Skeletal muscle tissue (tissue), 4 donors: Measurements from ENCODE around the gene ABCG1. TPM values are rescaled to one million over a fixed set of nuclear protein-coding genes. Genes with fewer than 3 reads are reported as not detected.

Source experiments
- H3K27ac ChIP-seq: one replicate; pipeline ENCODE4 v1.7.0; 2013; ENCODE audit warnings: mild to moderate bottlenecking, low read depth, low read length, inconsistent platforms
- H3K27me3 ChIP-seq, 3 donors: one replicate each; pipeline ENCODE4 v1.7.0; 2013; ENCODE audit warnings: low read length in 3 of 3; ENCODE audit not compliant: control insufficient read depth in 3 of 3, insufficient read depth in 3 of 3
- H3K36me3 ChIP-seq, 3 donors: one replicate each; pipeline ENCODE4 v1.7.0; 2013; ENCODE audit warnings: low read length in 3 of 3; ENCODE audit not compliant: control insufficient read depth in 3 of 3, insufficient read depth in 3 of 3
- H3K4me1 ChIP-seq, 3 donors: one replicate each; pipeline ENCODE4 v1.7.0; 2013; ENCODE audit warnings: low read length in 3 of 3, mild to moderate bottlenecking in 3 of 3; ENCODE audit not compliant: control insufficient read depth in 3 of 3, insufficient read depth in 3 of 3
- H3K4me3 ChIP-seq, 3 donors: one replicate each; pipeline ENCODE4 v1.7.0; 2013; ENCODE audit warnings: low read length in 3 of 3
- H3K9ac ChIP-seq, 3 donors: one replicate each; pipeline ENCODE4 v1.7.0; 2013; ENCODE audit warnings: low read length in 3 of 3, mild to moderate bottlenecking in 3 of 3, moderate library complexity in 2 of 3, low read depth in 1 of 3
- H3K9me3 ChIP-seq, 3 donors: one replicate each; pipeline ENCODE4 v1.7.0; 2013; ENCODE audit warnings: low read length in 3 of 3; ENCODE audit not compliant: control insufficient read depth in 3 of 3
- total RNA-seq: library from RNA; depleted of rRNA; stranded (reverse); fragments of >200 nt; gene quantifications from one replicate; pipeline ENCODE4 v1.2.3, GENCODE V29; 2014
- donor health status: Osteomylitis.

The ABCG1 gene
- total RNA-seq, 1 donor from 2014 or later, result 20.4 TPM

GRCh38 chr21:42214081-42214750, 4.7 kb upstream of the ABCG1 start:
- no peak overlapping the region for H3K4me3 ChIP-seq
- H3K4me1 ChIP-seq, result peaks cover 0 to 2% (median 0%) of the 10 kb centered on the region in 3 donors
- H3K9ac ChIP-seq, result no peak overlapping the region
- H3K36me3 ChIP-seq, result no peaks in the 10 kb centered on the region
- H3K27ac ChIP-seq, result no peak overlapping the region
- no peaks in the 10 kb centered on the region for H3K27me3 ChIP-seq
- no peaks in the 10 kb centered on the region for H3K9me3 ChIP-seq

DNA sequence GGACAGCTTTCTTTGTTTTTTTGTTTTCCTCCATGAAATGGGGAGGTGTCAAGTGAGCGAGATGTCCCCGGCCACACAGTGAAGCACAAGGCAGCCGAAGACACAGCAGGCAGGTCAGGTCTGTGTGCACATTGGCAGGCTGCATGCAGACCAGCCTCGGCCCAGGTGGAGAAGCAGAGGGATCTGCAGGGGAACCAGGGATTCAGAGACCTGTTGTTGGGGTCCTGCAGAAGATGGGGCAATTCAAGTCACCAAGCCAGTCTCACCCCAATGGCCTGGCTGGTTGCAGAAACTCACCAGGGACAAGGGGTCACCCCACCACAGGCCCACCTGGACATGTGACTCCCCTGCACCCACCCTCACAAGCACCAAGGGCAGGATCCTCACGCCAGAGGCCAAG, 4.0 kb upstream of the ABCG1 start:
- Histone ChIP-seq H3K9me3 (no peaks in the 10 kb centered on the region), H3K4me1 (peaks cover 0 to 2% (median 0%) of the 10 kb centered on the region in 3 donors), H3K4me3 (no peak overlapping the region), H3K27me3 (no peaks in the 10 kb centered on the region), H3K9ac (no peak overlapping the region), H3K36me3 (no peaks in the 10 kb centered on the region), H3K27ac (no peak overlapping the region)

GRCh38 chr21:42215942-42216725, 2.8 kb upstream of the ABCG1 start:
- H3K9ac ChIP-seq, result no peak overlapping the region
- H3K4me1 ChIP-seq, result peaks cover under 1 to 10% (median 2%) of the 10 kb centered on the region in 3 donors
- no peak overlapping the region for H3K27ac ChIP-seq
- no peaks in the 10 kb centered on the region for H3K36me3 ChIP-seq
- H3K27me3 ChIP-seq, result no peaks in the 10 kb centered on the region
- no peak overlapping the region for H3K4me3 ChIP-seq
- H3K9me3 ChIP-seq, result no peaks in the 10 kb centered on the region

DNA sequence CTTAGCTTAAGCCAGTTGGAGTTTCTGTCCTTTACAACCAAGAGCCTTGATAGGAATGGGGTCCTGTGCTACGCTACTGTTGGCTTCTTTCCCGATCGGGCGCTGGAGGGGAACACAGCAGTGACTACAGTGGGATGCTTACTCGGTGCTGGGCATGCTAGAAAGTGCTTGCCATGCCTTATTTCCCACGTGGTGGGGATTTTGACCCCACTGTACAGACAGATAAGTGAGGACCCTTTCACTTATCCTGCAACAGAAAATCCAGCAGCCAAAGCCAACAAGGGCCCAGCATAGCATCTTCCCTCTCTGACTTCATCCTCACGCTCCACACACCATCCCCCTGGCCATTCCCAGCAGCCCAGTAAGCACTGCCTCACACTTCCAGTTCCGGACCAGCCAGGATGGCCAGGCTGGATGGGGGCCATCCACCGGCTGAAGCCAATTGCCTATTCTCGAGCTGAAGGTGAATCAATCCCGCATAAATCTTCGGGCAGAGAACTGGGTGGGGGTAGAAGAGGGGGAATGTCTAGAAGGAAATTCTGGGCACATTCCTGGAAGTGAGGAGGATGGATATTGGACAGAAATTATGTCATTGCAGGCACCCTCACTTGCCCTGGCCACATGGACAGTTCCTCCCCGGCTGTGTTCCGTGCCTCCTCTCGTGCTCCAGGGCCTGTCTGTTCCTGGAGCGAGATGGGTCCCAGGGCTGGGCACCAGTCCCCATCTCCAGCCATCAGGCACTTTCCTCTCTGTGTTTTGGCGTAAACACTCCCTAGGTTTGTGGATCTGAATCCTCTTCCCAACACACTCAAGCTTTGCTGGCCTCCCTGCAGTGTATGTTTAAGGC, 2.0 kb upstream of the ABCG1 start:
- no peak overlapping the region for H3K9ac ChIP-seq
- H3K27me3 ChIP-seq, result no peaks in the 10 kb centered on the region
- H3K36me3 ChIP-seq, result peaks cover 0 to 4% (median 0%) of the 10 kb centered on the region in 3 donors
- no peaks in the 10 kb centered on the region for H3K9me3 ChIP-seq
- H3K27ac ChIP-seq, result no peak overlapping the region
- H3K4me3 ChIP-seq, result no peak overlapping the region
- H3K4me1 ChIP-seq, result peaks cover 8 to 18% (median 10%) of the 10 kb centered on the region in 3 donors

DNA sequence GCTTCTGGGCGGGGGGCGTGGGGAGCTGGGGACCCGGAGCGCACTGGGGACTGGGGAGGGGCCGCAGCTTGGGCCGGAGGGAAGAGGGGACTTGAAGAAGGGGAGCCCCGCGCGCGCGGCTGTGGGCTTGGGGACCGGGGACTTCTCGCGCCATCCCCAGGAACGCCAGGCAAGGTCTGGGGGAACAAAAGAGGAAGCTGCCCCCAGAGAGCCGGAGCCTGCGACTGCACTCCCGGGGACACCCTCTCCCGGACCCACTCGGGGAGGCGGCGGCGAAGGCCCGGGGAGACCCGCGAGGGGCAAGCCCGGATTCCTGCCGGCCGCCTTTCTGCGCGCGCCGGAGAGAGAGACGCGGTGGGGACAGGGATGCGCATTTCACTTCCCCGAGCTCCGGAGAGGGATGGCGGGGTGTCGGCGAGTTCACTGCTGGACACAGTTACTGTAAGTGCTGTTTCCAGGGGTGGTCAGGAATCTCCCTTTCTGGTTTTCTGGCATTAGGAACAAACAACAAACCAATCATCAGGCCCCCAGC, 732 bp downstream of the ABCG1 start:
- Histone ChIP-seq H3K9me3 (no peaks in the 10 kb centered on the region), H3K9ac (peak overlapping the region; percentile 92 to 98 (median 96)), H3K4me1 (peaks cover 32 to 38% (median 37%) of the 10 kb centered on the region in 3 donors), H3K36me3 (peaks cover 7 to 26% (median 9%) of the 10 kb centered on the region in 3 donors), H3K27me3 (no peaks in the 10 kb centered on the region), H3K4me3 (peak overlapping the region; percentile 75 to 90 (median 79)), H3K27ac (peak overlapping the region; percentile 98)

GRCh38 chr21:42220138-42220701, 1.3 kb downstream of the ABCG1 start:
- Histone ChIP-seq H3K9me3 (no peaks in the 10 kb centered on the region), H3K27ac (peak overlapping the region; percentile 98), H3K36me3 (peaks cover 7 to 27% (median 9%) of the 10 kb centered on the region in 3 donors), H3K4me3 (peak overlapping the region; percentile 75 to 90 (median 79)), H3K27me3 (no peaks in the 10 kb centered on the region), H3K4me1 (peaks cover 32 to 43% (median 37%) of the 10 kb centered on the region in 3 donors), H3K9ac (peak overlapping the region; percentile 92 to 98 (median 96))

DNA sequence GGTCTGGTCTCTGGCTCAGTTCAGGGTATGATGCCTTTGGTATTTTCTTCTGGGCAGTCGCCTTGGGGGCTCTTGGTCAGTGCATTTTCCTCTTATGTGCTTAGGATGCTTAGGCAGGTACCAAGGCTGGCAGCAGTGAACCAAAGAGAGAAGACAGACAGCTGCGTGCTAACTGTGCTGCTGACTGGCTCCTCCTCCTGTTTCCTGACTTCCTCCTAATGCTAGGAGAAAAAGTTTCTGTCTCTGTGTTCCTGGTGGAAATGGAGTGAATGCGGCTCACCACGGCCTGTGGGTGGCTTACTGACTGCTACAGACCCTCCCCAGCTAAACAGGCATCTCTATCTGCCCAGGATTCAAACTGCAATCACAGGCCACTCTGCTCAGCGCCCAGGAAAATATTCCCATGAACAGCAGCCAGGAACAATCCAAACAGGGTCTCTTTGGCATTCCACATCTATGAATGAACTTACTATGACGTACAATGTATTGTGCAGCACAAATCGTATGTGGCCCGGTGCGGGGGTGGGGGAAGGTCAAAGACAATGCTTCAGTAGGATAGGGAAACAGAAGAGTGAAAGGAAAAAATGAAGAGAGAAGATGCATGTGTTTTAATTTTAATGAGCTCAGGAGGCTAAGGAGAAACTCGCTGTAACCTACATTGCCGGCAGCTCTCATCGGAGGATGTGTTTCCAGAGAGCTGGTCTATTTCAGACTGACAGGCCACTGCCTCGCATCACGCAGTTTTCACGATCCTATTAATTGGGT, 2.8 kb downstream of the ABCG1 start:
- peaks cover 16 to 40% (median 19%) of the 10 kb centered on the region in 3 donors for H3K36me3 ChIP-seq
- peak overlapping the region; percentile 98 for H3K27ac ChIP-seq
- peak overlapping the region; percentile 58 to 92 (median 76) for H3K9ac ChIP-seq
- peak overlapping the region; percentile 33 to 90 (median 54) for H3K4me3 ChIP-seq
- peaks cover 35 to 57% (median 44%) of the 10 kb centered on the region in 3 donors for H3K4me1 ChIP-seq
- no peaks in the 10 kb centered on the region for H3K9me3 ChIP-seq
- H3K27me3 ChIP-seq, result no peaks in the 10 kb centered on the region

DNA sequence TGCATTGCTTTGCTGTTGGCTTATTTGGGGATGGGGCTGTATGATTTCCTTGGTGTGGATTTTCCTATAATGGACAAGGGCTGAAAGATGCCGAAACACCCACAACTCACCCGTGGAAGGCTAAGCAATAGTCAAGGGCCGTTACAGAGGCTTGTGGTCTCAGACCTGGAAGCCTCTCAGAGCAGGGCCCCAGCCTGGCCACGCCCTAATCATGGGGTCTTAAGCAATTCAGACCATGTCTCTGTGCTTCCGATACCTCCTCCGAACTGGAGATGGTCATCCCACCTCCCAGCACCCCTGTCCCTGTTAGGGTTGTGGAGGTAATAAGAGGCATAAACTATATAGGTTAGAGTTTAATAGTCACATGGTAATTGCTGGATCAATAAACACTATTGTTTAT, 3.4 kb downstream of the ABCG1 start:
- H3K9ac ChIP-seq, result peak overlapping the region in 2 of 3 donors; percentile 48 to 58
- H3K36me3 ChIP-seq, result peaks cover 16 to 43% (median 19%) of the 10 kb centered on the region in 3 donors
- H3K4me1 ChIP-seq, result peaks cover 38 to 64% (median 49%) of the 10 kb centered on the region in 3 donors
- peak overlapping the region; percentile 98 for H3K27ac ChIP-seq
- no peaks in the 10 kb centered on the region for H3K27me3 ChIP-seq
- H3K4me3 ChIP-seq, result peak overlapping the region in 1 of 3 donors; percentile 90
- H3K9me3 ChIP-seq, result no peaks in the 10 kb centered on the region
